HG03280 (cell line): ENCODE data around the gene CFAP157.

Experiments
- ATAC-seq: cut with Tn5 transposase; IDR thresholded peaks from one replicate; pipeline ENCODE4 v1.9.1; 2021; ENCODE audit warnings: mild to moderate bottlenecking, moderate library complexity; ENCODE audit not compliant: unreplicated experiment

Gene CFAP157

DNA sequence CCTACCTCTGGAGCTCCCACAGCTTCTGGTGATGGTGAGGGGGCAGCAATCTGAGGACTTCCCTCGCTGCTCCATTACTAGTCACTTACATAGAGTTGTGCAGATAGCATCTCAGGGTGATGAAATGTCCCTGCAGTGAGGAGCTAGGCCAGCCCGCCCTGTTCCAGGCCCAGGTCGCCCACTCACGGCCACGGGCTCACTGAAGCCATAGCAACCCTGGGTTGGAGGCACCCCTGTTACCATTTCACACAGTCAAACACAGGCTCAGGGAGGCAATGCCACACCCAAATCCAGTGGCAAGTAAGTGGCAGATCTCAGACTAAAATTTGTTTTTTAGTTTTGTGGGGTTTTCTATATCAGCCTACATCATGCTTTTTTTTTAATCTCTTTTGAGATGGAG is 52.1 kb downstream of the CFAP157 start:
- ATAC-seq, result no peak

DNA sequence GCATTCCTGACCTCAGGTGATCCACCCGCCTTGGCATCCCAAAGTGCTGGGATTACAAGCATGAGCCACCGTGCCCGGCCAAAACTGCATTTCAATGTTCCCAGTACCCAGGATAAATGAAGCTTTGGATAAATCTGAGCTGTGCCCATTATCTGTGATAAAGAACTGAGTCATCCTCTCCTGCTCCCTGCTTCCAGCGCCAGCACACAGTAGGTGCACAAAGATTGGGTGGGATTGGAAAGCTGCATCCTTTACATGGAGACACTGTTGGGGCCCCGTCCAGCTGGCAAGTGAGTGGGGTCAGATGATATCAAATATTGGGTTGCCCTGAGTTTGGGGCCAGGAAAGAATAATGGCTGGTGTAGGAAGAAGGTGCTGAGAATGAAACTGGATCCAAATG is 54.3 kb downstream of the CFAP157 start:
- ATAC-seq, result no peak

DNA sequence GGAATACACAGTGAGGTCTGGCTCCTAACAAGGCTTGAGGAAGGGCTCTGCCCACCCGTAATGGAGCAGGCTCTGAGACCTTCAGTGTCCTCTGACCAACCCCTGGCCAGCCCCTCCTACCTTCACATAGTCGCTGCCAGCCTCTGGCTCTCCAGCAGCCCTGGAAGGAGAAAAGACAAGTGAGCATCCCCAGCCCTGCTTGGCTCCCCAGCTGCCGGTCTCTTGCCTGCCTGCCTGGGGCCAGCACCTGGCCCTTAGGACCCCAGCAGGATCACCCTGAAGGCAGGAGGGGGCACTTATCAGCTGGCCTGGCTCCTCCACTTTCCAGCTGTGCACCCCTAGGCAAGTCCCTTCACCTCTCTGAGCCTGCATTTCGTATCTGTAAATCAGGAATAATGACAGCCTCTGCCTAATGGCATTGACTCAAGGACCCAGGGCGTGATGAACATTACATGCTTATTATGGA is 54.7 kb downstream of the CFAP157 start:
- ATAC-seq, result no peak

DNA sequence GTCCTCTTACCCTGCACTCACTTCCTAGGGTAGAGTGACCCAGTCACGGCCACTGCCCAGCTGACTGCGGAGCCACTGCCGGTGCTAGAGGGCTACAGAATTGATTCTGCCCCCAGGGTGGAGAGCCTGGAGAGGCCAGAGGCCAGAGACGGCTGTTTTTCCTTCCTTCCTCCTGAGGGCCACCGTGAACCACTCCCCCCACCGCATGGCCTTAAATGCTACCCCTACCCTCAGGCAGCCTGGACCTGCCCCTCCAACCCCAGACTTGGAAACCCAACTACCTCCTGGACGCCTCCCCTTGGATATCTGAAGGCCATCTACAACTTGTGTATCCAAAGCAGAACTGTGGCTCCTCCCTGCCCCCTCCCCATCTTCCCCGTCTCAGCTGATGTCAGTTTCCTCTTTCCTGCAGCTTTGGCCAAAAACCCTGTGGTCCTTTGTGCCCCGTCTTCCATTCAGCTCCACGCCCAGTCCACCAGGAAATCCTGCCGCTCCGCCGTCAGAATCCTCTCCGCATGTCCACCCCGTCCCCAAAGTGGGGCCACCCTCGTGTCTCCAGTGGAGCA is 55.4 kb downstream of the CFAP157 start:
- no peak for ATAC-seq

DNA sequence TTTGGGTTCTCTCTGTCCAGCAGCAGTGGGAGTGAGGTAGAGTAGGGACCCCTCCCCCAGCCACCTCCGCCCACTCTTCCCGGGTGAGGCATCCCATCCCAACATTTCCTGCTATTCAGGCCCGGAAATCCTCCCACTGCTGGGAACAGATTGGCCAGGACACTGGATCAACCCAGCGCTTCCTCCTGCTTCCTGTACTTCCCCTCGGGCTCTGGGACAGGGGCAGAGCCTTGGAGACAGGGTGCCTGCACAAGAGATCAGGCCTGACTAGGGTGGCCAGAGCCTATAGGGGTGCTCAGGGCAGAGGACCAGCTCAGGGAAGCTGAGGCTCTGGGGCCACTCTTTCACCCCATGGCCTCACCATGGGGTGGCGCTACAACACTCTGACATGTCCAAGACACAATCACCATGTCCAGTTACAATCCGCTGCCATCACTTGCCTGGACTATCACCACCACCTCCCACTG is 57.2 kb downstream of the CFAP157 start:
- ATAC-seq, result no peak

DNA sequence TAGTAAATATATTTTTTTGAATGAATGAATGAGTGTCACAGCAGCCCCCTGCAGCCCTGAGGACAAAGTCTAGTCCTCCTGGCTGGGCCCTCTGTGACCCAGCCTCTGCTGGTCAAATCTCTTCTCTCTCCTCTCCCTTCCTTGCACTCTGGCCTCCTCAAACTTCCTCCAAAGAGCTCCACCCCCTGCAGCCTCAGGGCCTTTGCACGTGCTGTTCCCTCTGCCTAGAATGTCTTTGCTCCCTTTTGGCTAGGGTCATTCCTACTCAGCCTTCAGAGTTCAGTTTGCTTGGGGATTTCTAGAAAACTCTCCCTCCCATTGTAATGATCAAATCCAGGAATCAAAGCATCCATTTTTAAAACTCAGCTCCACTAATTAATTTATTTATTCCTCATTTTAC is 58.6 kb downstream of the CFAP157 start:
- ATAC-seq, result no peak
